GM21576 (cell line): Measurements from ENCODE around the gene RUNX1.
"Not testable (repeated sequence)": the region's sequence is repeated elsewhere in the genome, so short reads cannot be mapped to it uniquely, and the experiment has no call there.

Experiments
- ATAC-seq: cut with Tn5 transposase; IDR thresholded peaks from one replicate; pipeline ENCODE4 v1.9.1; 2021; ENCODE audit warnings: mild to moderate bottlenecking, moderate library complexity; ENCODE audit not compliant: unreplicated experiment

RUNX1 gene

GRCh38 chr21:34973685-34974084 is 75.4 kb downstream of the RUNX1 start:
- ATAC-seq: no peak

DNA sequence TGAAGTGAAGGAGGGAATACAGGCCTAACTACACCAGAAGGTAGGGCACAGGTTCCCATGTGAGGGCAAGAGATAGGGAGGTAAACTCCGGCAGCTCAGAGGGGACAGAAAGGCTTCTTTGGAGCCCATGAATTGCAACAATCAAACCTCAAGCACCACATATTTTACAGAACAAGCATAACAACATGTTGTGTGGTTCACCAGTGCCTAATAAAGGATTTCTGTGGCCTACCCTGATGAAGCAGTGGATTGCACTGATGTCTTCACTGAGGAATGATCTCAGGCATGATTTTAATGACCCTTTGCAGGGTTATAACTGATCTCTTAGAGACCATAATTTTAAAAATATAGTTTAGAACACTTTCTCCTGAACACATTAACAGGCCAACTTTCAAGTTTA is 77.4 kb downstream of the RUNX1 start:
- ATAC-seq: no peak

DNA sequence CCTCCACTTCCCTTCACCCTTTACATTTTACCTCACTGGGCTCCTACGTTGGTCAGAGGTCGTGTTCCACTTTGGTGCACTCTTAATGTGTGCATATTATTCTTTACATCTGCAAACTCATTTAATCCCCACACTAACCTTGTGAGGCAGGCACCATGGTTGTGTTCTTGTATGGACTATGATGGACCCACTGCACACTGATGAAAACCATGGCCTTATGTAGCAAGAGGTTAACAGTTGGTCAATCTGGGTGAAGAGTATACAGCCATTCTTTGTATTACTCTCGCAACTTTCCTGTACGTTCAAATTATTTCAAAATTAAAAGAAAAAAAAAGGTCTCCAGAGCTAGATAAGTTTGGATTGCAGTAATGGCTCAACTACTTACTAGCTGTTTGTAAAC is 78.5 kb downstream of the RUNX1 start:
- no peak for ATAC-seq

- no peak for ATAC-seq
These were observed 79.0 kb downstream of the RUNX1 start for GRCh38 chr21:34970167-34970500.

DNA sequence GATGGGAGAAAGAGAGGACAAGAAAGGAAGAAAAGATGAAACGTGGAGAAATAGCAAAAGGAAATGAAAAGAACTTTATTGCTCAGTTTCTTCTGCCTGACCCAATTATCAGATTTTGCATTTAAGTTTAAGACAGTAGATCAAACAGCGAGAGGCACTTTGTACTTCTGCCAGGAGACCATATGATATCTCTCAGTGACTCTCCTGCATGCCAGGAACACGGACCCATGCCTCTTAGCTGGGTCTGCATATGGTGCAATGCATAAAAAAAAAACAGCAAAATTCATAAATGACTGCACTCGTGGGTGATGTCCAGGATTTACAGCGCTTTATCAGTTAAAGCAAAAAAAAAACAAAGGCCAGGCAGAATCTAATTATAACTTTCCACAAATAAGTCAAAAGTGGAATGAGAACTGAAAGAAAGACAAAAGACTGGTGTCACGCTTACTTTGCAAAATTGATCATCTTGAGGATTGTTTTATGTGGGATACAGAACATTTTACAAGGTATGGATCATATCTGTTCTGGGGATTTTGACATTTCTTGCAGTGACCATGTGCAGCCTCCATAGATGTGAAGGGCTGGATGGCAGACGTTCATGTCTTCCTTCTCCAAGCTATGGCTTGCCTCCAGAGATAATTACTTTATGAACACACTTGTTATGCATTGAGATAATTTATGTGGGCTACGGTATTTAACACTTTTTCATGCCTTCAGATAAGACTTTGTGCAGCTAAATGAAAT is 79.5 kb downstream of the RUNX1 start:
- ATAC-seq: no peak

- no peak for ATAC-seq
These were observed 80.4 kb downstream of the RUNX1 start for GRCh38 chr21:34968414-34969333.

DNA sequence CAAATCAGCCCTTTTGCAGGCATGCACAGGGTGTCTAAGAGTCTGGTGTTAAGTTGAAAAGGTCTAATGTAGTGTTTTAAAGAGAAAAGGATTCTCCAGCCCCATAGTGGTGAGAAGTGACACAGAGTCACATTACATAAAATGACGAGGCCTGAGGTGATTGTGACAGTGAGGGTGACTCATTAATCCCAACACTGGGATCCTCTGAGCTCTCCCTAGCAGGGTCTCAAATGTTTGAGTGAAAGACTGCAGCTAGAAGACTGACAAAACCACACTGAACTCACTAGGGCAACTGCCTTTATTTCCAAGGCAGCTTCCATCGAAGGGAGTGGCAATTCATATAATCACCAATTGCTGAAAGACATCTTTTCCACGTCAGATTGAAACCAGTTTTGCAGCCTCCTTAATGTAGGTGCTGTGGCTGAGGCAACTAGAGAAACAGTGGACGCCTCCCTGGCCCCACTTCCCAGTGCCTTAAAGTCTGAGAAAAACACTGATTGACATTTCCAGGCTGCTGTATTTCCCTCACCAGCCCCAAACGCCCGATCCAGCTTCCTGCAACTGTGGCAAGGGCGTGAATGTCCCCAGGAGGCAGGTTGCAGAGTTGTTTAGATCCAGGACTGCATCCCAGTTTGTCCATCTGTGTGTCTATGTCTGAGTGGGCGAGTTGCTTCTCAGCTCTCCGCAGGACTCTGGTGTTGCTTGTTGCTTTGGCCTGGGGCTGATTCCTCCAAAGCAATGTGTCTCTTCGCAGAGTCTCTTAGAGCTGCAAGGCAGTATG is 81.4 kb downstream of the RUNX1 start:
- no peak for ATAC-seq

GRCh38 chr21:34966881-34967280 is 82.2 kb downstream of the RUNX1 start:
- ATAC-seq: not testable (repeated sequence)

- no peak for ATAC-seq
These were observed 83.6 kb downstream of the RUNX1 start for GRCh38 chr21:34965200-34966174.

DNA sequence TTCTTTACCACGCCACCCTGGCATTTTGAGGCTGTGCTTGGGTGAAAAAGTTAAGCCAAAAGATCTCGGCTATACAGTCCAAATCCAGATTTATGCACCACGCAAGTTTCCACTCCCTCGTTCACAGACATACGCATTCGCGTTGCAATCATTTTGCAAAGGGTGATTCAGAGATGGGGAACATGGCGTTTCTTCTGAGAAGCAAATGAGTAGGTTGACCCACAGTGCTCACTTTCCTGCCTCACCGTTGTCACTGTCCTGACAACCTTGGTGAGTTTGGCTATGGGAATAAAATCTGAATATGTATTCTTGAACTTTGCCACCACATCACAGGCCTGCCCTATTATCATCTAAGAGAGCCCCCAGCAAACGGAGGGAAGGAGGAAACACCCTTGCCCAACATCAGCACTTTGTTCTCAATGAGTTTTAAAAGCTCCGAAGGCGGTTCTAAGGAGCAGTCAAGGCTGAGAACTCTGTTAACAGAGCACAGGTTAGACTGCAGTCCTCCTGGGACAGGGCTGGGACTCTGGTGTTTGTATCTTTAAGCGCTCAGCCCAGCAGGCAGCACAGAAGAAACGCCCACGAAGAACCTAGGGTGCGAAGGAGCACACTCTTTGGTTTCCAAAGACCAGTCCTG is 86.4 kb downstream of the RUNX1 start:
- no peak for ATAC-seq

GRCh38 chr21:34962136-34962535 is 87.0 kb downstream of the RUNX1 start:
- ATAC-seq: no peak

DNA sequence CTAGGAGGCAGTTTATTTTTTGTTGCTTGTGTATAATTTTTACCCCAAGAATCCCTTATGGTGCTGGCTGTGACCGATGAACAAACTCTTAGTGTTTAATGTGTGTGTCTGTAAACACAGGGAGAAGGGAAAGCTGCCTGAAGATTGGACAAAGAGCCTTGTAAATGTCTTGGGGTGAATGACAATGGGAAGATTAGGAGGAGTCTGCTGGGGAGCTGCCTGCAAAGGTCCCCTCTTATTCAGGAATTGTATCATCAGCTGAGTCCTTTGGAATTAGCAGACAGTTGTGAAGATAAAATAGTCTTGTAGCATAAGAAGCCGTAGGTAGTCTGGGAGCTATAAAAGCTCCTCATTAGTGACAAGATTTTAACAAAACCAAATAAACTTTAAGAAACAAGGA is 88.4 kb downstream of the RUNX1 start:
- ATAC-seq: no peak

DNA sequence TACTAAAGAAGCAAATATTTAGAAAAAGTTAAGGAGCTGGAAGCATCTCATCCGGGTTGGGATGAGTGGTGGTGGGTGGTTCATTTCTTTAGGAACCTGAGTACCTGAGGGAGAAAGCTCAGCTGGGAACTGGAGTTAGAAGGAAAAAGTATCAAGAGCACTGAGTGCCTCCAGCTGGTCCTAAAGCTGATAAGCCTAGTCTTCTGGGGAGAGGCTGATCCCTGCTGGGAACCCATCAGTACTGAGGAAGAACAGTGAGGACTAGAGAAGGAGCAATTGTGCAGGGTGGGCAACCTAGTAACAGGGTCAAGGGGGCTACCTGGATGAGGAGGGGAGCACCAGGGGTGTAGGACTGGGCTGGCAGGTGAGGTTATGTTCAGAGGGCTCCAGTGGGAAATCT is 89.5 kb downstream of the RUNX1 start:
- ATAC-seq: no peak

GRCh38 chr21:34958040-34958439 is 91.1 kb downstream of the RUNX1 start:
- ATAC-seq: no peak

- ATAC-seq: no peak
These were observed 92.4 kb downstream of the RUNX1 start for GRCh38 chr21:34956416-34957316.

DNA sequence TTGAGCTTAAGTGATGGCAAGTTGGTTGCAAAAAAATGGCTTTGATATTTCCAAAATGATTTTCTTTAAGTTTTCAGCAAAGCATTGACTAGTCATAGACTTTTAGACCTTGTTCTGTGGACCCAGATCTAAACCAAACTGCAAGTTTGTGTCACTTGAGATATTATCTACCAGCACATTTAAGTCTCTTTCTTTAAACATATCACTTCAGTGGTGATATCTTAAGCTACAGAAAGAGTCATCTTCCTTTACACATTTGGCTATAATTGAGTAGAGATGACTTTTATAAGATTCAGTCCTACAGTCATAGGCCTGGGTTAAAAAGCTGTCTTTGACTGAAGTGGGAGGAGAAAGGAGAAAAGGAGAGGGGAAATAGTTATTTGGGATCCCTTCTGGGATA is 95.2 kb downstream of the RUNX1 start:
- no peak for ATAC-seq

DNA sequence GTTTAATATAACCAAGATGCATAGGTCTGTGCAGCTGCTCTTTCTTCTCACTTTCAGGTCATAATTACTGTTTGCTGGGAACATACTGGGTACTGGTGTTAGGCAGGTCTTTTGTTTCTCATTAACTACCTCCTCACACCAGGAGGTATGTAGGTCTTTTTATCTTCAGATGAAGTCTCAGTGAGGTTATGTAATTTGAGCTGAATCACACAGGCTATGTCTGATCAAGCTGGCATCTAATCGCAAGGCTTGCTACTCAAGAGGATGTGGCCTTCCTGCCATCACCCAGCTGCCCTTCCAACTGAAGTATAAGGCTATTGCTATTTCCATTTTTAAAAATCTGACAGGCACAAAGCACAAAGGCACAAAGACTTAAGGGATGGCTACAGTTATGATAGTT is 96.4 kb downstream of the RUNX1 start:
- ATAC-seq: no peak

DNA sequence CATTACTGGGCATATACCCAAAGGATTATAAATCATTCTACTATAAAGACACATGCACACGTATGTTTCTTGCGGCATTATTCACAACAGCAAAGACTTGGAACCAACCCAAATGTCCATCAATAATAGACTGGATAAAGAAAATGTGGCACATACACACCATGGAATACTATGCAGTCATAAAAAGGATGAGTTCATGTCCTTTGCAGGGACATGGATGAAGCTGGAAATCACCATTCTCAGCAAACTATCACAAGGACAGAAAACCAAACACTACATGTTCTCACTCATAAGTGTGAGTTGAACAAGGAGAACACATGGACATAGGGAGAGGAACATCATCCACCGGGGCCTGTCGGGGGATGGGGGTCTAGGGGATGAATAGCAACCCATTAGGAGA is 97.2 kb downstream of the RUNX1 start:
- ATAC-seq: not testable (repeated sequence)

- no peak for ATAC-seq
These were observed 98.1 kb downstream of the RUNX1 start for GRCh38 chr21:34950980-34951379.
